K562 (cell line): Measurements from ENCODE around the gene UBXN4. TPM values are rescaled to one million over a fixed set of nuclear protein-coding genes. Genes with fewer than 3 reads are reported as not detected.

ENCODE experiments used
- ATAC-seq: fragments of 200-7000 bp; cut with Tn5 transposase; 3 replicates; pipeline ENCODE4 v1.9.1; 2020; ENCODE audit warnings: moderate library complexity
- BruUV-seq: library from RNA; stranded (reverse); fragments of 400-500 nt; replicated peaks from 2 replicates; lab custom pipeline; 2021; lab: Mats Ljungman, UMichigan
- CTCF ChIA-PET: fragments of 300-600 bp; formaldehyde crosslinking; extraction: SDS; loops from one replicate; lab custom pipeline; 2021; ENCODE audit warnings: low intra/inter-chr PET ratio; lab: Yijun Ruan, JAX
- POLR2A ChIA-PET: fragments of 300-600, 350-650 bp; sonication (Branson Sonifier 250); formaldehyde crosslinking; extraction: SDS; loops from one replicate; lab custom pipeline; 2021; ENCODE audit warnings: antibody characterized with exemption, inconsistent platforms; lab: Yijun Ruan, JAX
- DNase-seq, 4 experiments: peaks; one replicate each; pipeline versions ENCODE4 v3.0.0 to v3.0.0-alpha.2; 2011 to 2018; ENCODE audit warnings: low spot score in 3 of 4, mixed read lengths in 3 of 4; ENCODE audit errors: extremely low read depth in 1 of 4
- FAIRE-seq: peaks from 2 replicates; lab custom pipeline; 2011; peaks lifted over from hg19 to GRCh38; lab: Jason Lieb, UNC
- H2AFZ ChIP-seq: 2 replicates; pipeline ENCODE4 v1.6.0; 2011; ENCODE audit warnings: low read depth, low read length, control low read depth, inconsistent platforms
- H3K27ac ChIP-seq: fragments of 200-600 bp; 3 replicates; pipeline ENCODE4 v1.8.0; 2011; ENCODE audit warnings: low read depth, mild to moderate bottlenecking, control low read depth, inconsistent platforms, low read length, moderate library complexity, mixed read lengths; ENCODE audit errors: extremely low read depth
- H3K27me3 ChIP-seq, 2 experiments: fragments of 300-600 bp in 1 of 2; 2 replicates in 1 of 2; 3 replicates in 1 of 2; pipeline versions ENCODE4 v1.6.0 to v1.8.0; 2011; ENCODE audit warnings: inconsistent platforms in 2 of 2, low read length in 2 of 2, mild to moderate bottlenecking in 1 of 2, mixed read lengths in 1 of 2, moderate library complexity in 1 of 2; ENCODE audit not compliant: control insufficient read depth in 2 of 2, insufficient read depth in 2 of 2
- H3K36me3 ChIP-seq: fragments of 300-600 bp; 3 replicates; pipeline ENCODE4 v1.8.0; 2011; ENCODE audit warnings: mild to moderate bottlenecking, low read length, inconsistent platforms; ENCODE audit not compliant: control insufficient read depth, insufficient read depth
- H3K4me1 ChIP-seq, 2 experiments: fragments of 200-600 bp in 1 of 2; replicated peaks in 1 of 2; 2 replicates in 1 of 2; 3 replicates in 1 of 2; pipeline versions ENCODE4 v1.5.1 to v1.8.0; 2011; ENCODE audit warnings: inconsistent platforms in 2 of 2, low read length in 2 of 2, mild to moderate bottlenecking in 1 of 2, mixed read lengths in 1 of 2, moderate library complexity in 1 of 2; ENCODE audit not compliant: control insufficient read depth in 2 of 2, insufficient read depth in 2 of 2
- H3K4me2 ChIP-seq: 2 replicates; pipeline ENCODE4 v1.6.1; 2011; ENCODE audit warnings: low read length, control low read depth, inconsistent platforms, mixed read lengths; ENCODE audit not compliant: insufficient read depth
- H3K4me3 ChIP-seq: fragments of 200-600 bp; sonication (generic), shearing (Covaris generic); 2 replicates; pipeline ENCODE4 v1.5.1; 2016; ENCODE audit warnings: control low read depth, inconsistent platforms
- H3K79me2 ChIP-seq: fragments of 200-600 bp; 3 replicates; pipeline ENCODE4 v1.8.0; 2011; ENCODE audit warnings: low read length, inconsistent platforms; ENCODE audit not compliant: control insufficient read depth, insufficient read depth
- H3K9ac ChIP-seq, 2 experiments: 2 replicates each; pipeline versions ENCODE4 v1.6.0 to v1.6.1; 2011; ENCODE audit warnings: low read depth in 2 of 2, low read length in 2 of 2, control low read depth in 1 of 2, inconsistent platforms in 1 of 2, mild to moderate bottlenecking in 1 of 2, mixed read lengths in 1 of 2; ENCODE audit not compliant: insufficient read depth in 1 of 2
- H3K9me1 ChIP-seq: one replicate; pipeline ENCODE4 v1.6.0; 2011; ENCODE audit warnings: inconsistent platforms, mild to moderate bottlenecking, low read length, moderate library complexity; ENCODE audit not compliant: control insufficient read depth, insufficient read depth
- H3K9me3 ChIP-seq: replicated peaks from 2 replicates; pipeline ENCODE4 v1.5.1; 2011; ENCODE audit warnings: low read depth, low read length, inconsistent platforms; ENCODE audit not compliant: control insufficient read depth, insufficient read depth
- H4K20me1 ChIP-seq: replicated peaks from 2 replicates; pipeline ENCODE4 v1.6.1; 2011; ENCODE audit warnings: low read length, inconsistent platforms, mixed read lengths; ENCODE audit not compliant: control insufficient read depth, insufficient read depth
- ELF4 ChIP-seq: fragments of 450-650 bp; formaldehyde crosslinking; IDR thresholded peaks from 2 replicates; pipeline ENCODE4 v1.4.0; 2022; ENCODE audit warnings: missing genetic modification characterization
- FOXK1 ChIP-seq: sonication (generic); formaldehyde crosslinking; IDR thresholded peaks from 2 replicates; pipeline ENCODE4 v1.8.0; 2022; ENCODE audit warnings: missing genetic modification reagents, mild to moderate bottlenecking, borderline replicate concordance
- GABPA ChIP-seq: fragments of 200-800 bp; sonication (Bioruptor generic); conservative IDR thresholded peaks from 2 replicates; pipeline ENCODE4 v1.6.1; 2016; ENCODE audit warnings: low read depth, missing genetic modification characterization, missing compliant biosample characterization
- PHF20 ChIP-seq: fragments of 450-650 bp; IDR thresholded peaks from 2 replicates; pipeline ENCODE4 v1.6.1; 2018; ENCODE audit not compliant: partially characterized antibody
- TAL1 ChIP-seq: fragments of 450-650 bp; IDR thresholded peaks from 2 replicates; pipeline ENCODE4 v1.6.1; 2016; ENCODE audit warnings: mild to moderate bottlenecking
- ZNF12 ChIP-seq: sonication (generic); formaldehyde crosslinking; IDR thresholded peaks from 2 replicates; pipeline ENCODE4 v1.4.0; 2020; ENCODE audit warnings: mild to moderate bottlenecking, missing genetic modification reagents
- ZNF146 ChIP-seq: IDR thresholded peaks from one replicate; pipeline ENCODE4 v1.6.1; 2018; ENCODE audit warnings: missing compliant biosample characterization; ENCODE audit not compliant: unreplicated experiment
- ZNF764 ChIP-seq: fragments of 250-450 bp; sonication (Bioruptor Pico); IDR thresholded peaks from 2 replicates; pipeline ENCODE4 v1.4.0; 2020; ENCODE audit warnings: low read depth, mild to moderate bottlenecking, moderate library complexity
- WGBS: fragments of 100-300 bp; shearing (Covaris generic); methylation state at CpG from one replicate; pipeline ENCODE4 v1.1.6; 2016; ENCODE audit warnings: low coverage, mixed read lengths; ENCODE audit not compliant: insufficient coverage; ENCODE audit errors: missing lambda C conversion rate; 5-methylcytosine and 5-hydroxymethylcytosine counted together
- in situ Hi-C: fragments of 300-500 bp; cut with MboI; formaldehyde crosslinking; loops from 4 replicates; pipeline ENCODE4 v1.15.0; 2018; ENCODE audit warnings: inconsistent platforms, mixed read lengths
- intact Hi-C: fragments of 100-400 bp; cut with micrococcal nuclease; formaldehyde crosslinking; loops from 2 replicates; pipeline ENCODE4 v1.14.2; 2022
- polyA plus RNA-seq, 8 experiments: library from polyadenylated mRNA; depleted of rRNA in 4 of 8; stranded (reverse) in 5 of 8; unstranded in 3 of 8; fragments of >200 nt; fragmentation: Nextera tagmentation in 2 of 8; fragmentation: Illumina TruSeq in 1 of 8; extraction: Ambion mirVana in 2 of 8; extraction: Trizol in 1 of 8; gene quantifications; 2 replicates each; pipeline versions ENCODE4 v1.2.1 to v1.2.3, GENCODE V29; 2011 to 2014; ENCODE audit warnings: inconsistent platforms in 1 of 8, missing spikeins in 1 of 8
- total RNA-seq, 7 experiments: library from RNA; depleted of rRNA in 6 of 7; stranded (reverse); fragments of >200 nt in 6 of 7; fragmentation: Illumina TruSeq in 2 of 7; extraction: Trizol in 2 of 7; gene quantifications; 2 replicates each; pipeline versions ENCODE4 v1.2.1 to v1.2.3, GENCODE V29; 2011 to 2021; ENCODE audit warnings: low replicate concordance in 1 of 7
- TF ChIP-seq, protein P1 (sequence below): fragments of 150-350 bp; IDR thresholded peaks from 2 replicates; pipeline ENCODE4 v1.6.1; 2014; ENCODE audit warnings: low read depth, mild to moderate bottlenecking, low read length, borderline replicate concordance

UBXN4 gene
- total and polyA plus RNA-seq, 9 of the 15 experiments (the other 6 are each of a cell fraction or from before 2014, with no cell fraction given) = 30.4 to 127 (median 55.3) TPM

DNA sequence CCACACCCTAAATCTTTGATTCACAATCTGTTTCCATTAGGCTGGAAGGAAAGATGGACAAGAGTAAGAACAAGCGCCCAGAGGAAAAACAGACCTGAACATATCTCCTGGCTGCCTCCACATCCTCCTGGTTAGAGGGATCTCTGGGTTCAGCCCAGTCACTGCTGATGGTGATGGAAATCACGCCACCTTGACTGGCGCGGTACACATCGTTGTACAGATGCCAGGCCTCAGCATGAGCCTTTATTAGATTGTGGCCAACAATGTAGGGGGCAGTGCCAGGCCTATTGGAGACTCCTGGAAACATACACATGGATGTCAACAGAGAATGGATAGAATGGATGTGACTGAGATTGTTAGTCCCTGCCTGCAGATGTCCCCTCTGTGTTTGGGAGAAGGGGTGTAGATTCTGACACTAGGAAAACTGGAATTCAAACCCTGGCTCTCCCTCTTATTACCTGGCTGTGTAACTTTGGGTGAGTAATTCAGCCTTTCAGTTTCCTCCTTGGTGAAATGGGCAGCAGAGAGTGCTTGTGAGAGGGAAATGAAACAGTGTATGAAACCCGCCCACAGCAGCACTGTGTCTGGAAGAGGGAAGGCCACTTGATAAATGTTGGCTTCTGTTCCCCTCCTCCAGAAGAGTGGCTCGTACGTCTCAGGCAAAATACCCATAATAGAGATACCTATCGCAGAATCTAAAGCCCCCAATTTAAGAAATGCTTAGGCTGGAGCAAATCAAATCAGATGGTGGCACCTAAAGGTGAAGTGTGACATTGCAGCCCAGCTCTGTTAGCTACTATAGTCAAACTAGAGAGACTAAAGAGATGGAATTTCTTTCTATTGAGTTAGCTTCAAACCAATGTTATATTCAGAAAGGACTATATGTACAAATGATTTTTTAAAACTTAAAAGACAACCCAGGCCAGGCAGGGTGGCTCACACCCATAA, 59.1 kb downstream of the UBXN4 start:
- Histone ChIP-seq H3K9ac (no peak overlapping the region), H2AFZ (no peak overlapping the region), H3K4me1 (peaks cover 0 to 3% of the 10 kb centered on the region in 2 experiments; a peak in 2 of 5 replicates), H3K27ac (no peak overlapping the region), H3K27me3 (peaks cover 3 to 11% of the 10 kb centered on the region in 2 experiments; a peak in 3 of 5 replicates), H3K36me3 (no peaks in the 10 kb centered on the region), H3K9me3 (peaks cover 6% of the 10 kb centered on the region), H4K20me1 (no peaks in the 10 kb centered on the region), H3K9me1 (no peaks in the 10 kb centered on the region), H3K79me2 (no peaks in the 10 kb centered on the region), H3K4me3 (no peak overlapping the region), H3K4me2 (no peak overlapping the region)
- no peak for DNase-seq
- ChIA-PET POLR2A (interaction anchor here (1.2 kb wide), 1 partner anchor 116 kb away, joined by 3 read pairs; no protein-coding TSS in a partner anchor), CTCF (no interaction called here)
- 23% methylated on average over 9 of the region's 9 CpGs for WGBS
- ATAC-seq = no peak
- TF ChIP-seq PHF20 (no peak), ZNF764 (CRISPR knock-in tag) (peak; percentile 93)
- in situ Hi-C loops (no loop called here), intact Hi-C loops (no loop called here)
- no peak for FAIRE-seq
- no TSS peak for BruUV-seq

DNA sequence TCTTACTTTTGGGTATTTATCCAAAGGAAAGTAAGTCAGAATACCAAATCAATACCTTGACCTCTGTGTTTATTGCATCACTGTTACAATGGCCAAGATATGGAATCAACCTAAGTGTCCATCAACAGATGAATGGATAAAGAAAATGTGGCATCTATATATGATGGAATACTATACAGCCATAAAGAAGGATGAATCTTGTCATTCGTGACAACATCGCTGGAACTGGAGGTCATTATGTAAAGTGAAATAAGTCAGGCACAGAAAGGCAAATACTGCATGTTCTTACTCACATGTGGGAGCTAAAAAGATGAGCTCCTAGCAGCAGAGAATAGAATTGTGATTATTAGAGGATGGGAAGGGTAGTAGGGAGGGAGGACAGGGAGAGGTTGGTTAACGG, 60.7 kb downstream of the UBXN4 start:
- BruUV-seq = no TSS peak
- FAIRE-seq = no peak
- Histone ChIP-seq H3K4me3 (no peak overlapping the region), H3K27ac (no peak overlapping the region), H3K79me2 (no peaks in the 10 kb centered on the region), H3K4me2 (no peak overlapping the region), H3K9me1 (no peaks in the 10 kb centered on the region), H3K36me3 (no peaks in the 10 kb centered on the region), H4K20me1 (0 out of 2 replicates have a peak, but pooled peaks cover 3% of the 10 kb centered on the region), H3K27me3 (peaks cover 9 to 21% of the 10 kb centered on the region in 2 experiments; a peak in 3 of 5 replicates), H2AFZ (no peak overlapping the region), H3K9ac (no peak overlapping the region), H3K4me1 (peaks cover 0 to 3% of the 10 kb centered on the region in 2 experiments; a peak in 2 of 5 replicates), H3K9me3 (peaks cover 6% of the 10 kb centered on the region)
- WGBS = 3% methylated on average over 3 of the region's 3 CpGs
- CTCF ChIA-PET = no interaction called here
- in situ Hi-C loops (no loop called here), intact Hi-C loops (no loop called here)
- no peak for DNase-seq
- ATAC-seq = no peak
- POLR2A ChIA-PET = interaction anchor here (0.6 kb wide), 1 partner anchor 69 kb away, joined by 3 read pairs; no protein-coding TSS in a partner anchor
- no peak for TF ChIP-seq TAL1
- peak; percentile 96 for TF ChIP-seq ZNF146 (CRISPR knock-in tag)
- no peak for TF ChIP-seq ZNF12
- no peak for TF ChIP-seq ELF4 (CRISPR knock-in tag)
- no peak for TF ChIP-seq GABPA (tag)
- TF ChIP-seq FOXK1 (CRISPR knock-in tag) = no peak
- TF ChIP-seq, protein P1, sequence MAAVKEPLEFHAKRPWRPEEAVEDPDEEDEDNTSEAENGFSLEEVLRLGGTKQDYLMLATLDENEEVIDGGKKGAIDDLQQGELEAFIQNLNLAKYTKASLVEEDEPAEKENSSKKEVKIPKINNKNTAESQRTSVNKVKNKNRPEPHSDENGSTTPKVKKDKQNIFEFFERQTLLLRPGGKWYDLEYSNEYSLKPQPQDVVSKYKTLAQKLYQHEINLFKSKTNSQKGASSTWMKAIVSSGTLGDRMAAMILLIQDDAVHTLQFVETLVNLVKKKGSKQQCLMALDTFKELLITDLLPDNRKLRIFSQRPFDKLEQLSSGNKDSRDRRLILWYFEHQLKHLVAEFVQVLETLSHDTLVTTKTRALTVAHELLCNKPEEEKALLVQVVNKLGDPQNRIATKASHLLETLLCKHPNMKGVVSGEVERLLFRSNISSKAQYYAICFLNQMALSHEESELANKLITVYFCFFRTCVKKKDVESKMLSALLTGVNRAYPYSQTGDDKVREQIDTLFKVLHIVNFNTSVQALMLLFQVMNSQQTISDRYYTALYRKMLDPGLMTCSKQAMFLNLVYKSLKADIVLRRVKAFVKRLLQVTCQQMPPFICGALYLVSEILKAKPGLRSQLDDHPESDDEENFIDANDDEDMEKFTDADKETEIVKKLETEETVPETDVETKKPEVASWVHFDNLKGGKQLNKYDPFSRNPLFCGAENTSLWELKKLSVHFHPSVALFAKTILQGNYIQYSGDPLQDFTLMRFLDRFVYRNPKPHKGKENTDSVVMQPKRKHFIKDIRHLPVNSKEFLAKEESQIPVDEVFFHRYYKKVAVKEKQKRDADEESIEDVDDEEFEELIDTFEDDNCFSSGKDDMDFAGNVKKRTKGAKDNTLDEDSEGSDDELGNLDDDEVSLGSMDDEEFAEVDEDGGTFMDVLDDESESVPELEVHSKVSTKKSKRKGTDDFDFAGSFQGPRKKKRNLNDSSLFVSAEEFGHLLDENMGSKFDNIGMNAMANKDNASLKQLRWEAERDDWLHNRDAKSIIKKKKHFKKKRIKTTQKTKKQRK = no peak
